Stimulated activated CD8-positive, alpha-beta memory T cell treated with anti-CD3 and anti-CD28 coated beads, Interleukin-7, amount 100 ng/mL, for 1 hour (primary cell): ENCODE results near the gene HEXIM1.

Experiments used
- DNase-seq, 2 donors: peaks; one replicate each; pipeline ENCODE4 v3.0.0-alpha.2; 2020; ENCODE audit warnings: low read depth in 2 of 2

The HEXIM1 gene

GRCh38 chr17:45146890-45147580 is 1.2 kb upstream of the HEXIM1 start:
- DNase-seq = peak; percentile 34 to 43

- peak; percentile 41 to 45 for DNase-seq
Observed at GRCh38 chr17:45147581-45148182, 593 bp upstream of the HEXIM1 start.

- DNase-seq = peak in 1 of 2 donors; percentile 57
Observed at GRCh38 chr17:45149037-45149668, 878 bp downstream of the HEXIM1 start.

- no peak for DNase-seq
Observed at GRCh38 chr17:45149669-45150664, 1.7 kb downstream of the HEXIM1 start.

DNA sequence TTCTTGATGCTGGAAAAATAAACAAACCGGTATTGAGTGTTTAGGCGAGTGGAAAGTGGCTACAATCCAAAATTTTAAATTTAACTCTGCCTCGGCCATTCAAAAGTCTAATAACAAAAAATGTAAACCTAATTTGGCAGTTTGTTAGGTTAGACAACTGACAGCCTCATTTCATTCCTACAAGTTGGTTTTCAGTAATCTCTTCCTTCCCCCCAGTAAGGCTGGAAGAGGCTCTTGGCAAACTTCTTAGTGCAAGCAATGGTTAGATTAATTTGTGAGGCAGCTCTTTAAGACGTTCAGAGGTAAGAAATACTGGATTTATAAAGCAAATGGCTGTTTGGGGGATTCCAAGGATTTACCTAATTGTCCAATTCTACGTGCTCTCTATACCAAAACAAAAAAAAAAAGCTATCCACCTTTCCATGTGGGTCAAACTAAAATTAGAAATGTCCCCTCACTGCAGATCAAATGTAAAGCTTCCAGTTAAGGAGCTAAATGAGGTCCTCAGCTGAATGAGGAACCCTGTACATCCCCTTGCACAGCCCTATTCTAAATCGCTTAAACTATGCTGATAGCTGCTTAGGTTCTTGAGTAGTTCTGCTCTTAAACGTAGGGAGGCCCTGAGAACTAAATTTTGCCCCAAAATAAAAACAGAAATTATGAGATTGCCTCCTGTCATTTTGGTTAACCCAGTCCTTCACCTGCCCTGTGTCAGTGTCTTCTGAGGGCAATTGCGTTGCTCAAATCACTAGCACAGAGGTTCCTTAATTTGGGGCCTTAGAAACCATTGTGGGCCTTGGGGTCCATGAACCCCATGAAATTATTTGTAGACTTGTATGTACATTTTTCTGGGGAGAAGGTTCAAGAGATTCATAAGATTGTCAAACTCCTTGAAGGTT is 2.9 kb downstream of the HEXIM1 start:
- no peak for DNase-seq

- DNase-seq = no peak
Observed at GRCh38 chr17:45155029-45155428, 6.8 kb downstream of the HEXIM1 start.

GRCh38 chr17:45155483-45155882 is 7.2 kb downstream of the HEXIM1 start:
- no peak for DNase-seq

DNA sequence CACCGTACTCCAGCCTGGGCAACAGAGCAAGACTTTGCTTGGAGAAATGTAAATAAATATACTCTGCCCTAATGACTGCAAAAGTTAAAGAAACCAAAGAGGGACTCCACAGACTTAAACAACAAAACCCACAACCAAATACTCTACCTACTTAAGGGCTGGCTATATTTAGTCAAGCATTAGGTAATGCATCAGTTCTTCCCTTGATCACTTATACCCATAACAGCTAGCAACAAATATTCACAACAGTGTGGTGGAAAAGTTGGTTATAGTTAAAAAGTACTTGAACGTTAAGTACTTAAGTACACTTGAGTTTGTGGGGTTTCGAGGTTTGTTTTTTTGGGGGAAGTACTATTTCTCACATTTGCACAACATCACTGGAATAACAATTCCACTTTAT is 8.0 kb downstream of the HEXIM1 start:
- DNase-seq = no peak

DNA sequence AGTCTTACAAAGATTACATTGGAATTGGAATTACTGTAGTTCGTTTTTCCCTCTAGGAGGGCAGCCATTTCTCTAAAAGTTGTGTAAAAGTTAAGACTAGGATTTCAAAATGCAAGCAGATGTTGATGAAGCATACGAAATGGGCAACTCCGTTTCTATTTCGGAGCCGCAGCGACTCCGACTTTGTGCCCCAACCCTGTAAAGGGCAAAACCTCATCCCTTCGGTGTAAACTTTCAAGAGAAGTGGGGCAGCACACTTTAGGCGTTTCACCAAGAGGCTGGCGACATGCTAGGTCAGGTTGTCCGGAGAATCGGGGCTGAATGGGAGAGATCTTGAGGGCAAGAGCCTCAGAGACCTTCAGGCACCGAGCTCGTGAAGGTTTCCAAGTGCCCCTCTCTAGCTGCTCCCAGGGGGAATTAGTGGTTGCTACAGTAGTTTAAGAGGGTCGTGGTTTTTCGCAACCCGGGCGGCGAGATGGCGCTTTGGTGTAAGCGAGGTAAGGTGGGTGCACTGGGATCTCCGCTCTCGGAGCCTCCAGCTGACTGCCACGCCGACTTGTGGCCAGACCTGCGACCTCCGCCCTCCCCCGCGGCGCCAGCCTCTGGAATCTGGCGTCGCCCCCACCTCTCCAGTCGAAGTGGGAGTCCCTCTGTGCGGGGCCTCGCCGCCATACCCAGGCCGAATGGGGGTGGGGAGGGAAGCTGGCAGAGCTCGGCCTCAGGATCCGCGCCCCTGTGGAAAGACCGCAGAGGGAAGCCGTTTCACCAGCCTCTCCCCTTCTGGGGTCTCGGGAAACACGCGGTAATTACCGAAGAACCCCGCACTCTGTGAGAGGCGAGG is 12.4 kb downstream of the HEXIM1 start:
- DNase-seq = peak in 1 of 2 donors; percentile 36

DNA sequence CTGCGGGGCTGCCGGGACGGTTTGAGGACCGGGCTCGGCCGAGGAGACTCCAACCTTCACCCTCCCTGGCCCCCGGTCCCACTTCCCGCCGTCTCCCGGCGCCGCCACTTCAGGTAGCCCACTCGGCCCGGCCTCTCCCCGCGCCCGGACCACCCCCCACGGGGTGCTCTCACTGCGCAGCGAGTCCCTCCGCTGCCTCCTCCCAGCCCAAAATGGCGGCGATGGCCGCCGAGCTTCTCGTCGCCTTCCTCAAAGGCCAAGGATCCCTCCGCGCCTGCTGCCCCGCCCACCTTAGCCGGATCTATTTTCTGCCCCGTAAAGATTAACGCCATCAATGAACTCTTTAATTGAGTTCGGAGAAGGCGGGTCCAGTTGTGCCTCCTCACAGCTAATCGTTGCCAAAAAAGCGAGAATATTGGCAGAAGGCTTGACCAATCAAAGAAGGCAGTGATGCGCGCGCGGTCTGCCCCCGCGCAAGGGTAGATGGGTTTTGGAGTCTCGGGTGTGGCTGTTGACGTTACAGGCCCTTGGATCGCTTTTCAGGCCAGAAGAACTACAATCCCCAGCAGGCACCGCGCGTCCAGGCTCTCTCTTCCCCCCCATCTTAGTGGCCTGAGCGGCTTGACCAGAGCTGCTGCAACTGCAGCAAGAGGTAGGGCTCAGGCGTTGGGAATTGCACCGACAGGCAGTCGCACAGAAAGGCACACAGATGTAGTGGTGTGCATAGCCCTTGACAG is 13.2 kb downstream of the HEXIM1 start, which contains the start of gene HEXIM2:
TSS of gene HEXIM2 (plus strand) at position 588 of the 737 bp plus-strand sequence. CDS start 919 bp downstream, outside the sequence.
- peak; percentile 98 for DNase-seq

DNA sequence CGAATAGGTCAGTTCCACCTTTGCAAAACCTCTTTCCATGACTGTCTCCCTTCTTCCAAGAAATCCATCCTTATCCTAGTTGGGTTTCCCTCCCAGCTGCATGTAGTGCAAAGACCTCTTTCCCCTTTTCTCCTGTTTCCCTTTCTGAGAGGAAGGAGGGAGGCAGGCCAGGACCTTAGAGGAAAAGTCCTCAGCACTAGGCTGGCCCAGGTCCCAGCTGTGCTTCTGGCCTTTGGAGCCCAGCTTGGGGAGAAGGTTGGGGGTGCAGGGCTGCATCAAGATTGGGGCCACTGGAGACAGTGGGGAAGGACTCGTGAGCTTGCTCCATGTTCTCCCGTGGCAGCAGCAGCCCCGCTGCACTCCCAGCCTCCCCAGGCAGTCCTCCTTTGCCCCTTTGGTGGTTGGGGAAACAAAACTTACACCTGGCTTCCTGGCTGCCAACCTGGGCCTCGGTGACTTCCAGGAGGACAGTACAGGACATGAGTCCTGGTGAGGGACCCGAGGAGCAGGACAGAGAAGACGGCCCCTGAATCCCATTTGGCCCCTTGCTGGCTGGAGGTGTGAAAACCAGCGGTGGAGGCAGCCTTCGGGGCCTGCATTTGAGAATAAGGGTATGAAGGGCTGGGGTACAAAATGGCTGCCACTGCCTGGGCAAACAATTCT is 13.9 kb downstream of the HEXIM1 start:
- no peak for DNase-seq

DNA sequence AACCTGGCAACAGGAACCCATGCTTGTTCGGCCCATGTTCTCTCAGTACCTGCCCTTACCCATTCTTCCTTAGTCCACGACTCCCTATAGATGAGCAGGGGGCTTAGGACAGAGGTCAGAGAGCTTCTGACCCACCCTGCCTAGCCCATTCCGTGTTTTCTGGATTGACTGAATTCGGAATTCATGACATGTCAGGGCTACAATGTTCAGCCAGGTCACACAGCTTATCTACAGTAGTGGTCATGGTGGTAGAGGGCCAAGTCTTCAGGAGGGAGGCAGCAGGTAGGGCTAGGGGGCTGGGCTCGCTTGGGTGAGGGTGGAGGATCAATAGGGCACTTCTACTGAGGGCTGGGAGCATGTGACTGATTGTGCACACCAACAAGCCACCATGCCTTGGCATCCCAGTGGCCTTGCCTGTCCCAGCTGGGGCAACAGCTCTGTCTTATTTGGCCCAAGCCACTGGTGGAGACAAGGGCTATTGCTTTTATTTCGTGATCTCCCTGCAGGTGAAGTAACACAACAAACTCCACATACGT is 16.5 kb downstream of the HEXIM1 start:
- DNase-seq = no peak

- DNase-seq = no peak
Observed at GRCh38 chr17:45168991-45169752, 20.9 kb downstream of the HEXIM1 start.

GRCh38 chr17:45170280-45170930 is 22.1 kb downstream of the HEXIM1 start:
- no peak for DNase-seq

DNA sequence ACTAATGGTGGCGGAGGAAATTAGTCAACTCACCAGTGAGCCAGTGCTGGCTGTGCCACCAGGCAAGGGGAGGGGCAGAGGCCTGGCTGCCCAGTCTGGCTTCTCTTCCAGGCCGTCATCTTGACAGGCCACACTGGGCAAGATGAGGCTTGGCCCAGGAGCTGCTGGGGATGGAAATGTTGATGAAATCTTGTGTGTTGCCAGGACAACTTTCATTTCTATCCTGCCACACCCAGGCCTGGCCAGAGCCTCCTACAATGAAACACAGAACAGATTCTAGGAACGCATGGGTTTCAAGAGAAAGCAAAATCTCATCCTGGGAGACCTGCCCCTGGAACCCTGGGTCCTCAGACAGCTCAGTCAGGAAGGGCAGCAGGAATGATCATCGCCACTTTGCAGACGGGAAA is 22.7 kb downstream of the HEXIM1 start:
- DNase-seq = no peak

- no peak for DNase-seq
Observed at GRCh38 chr17:45171338-45172231, 23.3 kb downstream of the HEXIM1 start.
